Neural progenitor cell (in vitro differentiated cells): ENCODE data around the gene AMMECR1. TPM values are rescaled to one million over a fixed set of nuclear protein-coding genes. Genes with fewer than 3 reads are reported as not detected.

Experiments
- DNase-seq: peaks from one replicate; pipeline ENCODE4 v3.0.0-alpha.2; 2016; ENCODE audit warnings: low spot score
- H2AFZ ChIP-seq: fragments of 200-600 bp; sonication (generic); replicated peaks from 2 replicates; pipeline ENCODE4 v1.6.1; 2016; ENCODE audit warnings: antibody characterized with exemption
- H3F3A ChIP-seq: fragments of 200-600 bp; sonication (generic); 2 replicates; pipeline ENCODE4 v1.6.1; 2016; ENCODE audit warnings: antibody characterized with exemption, low read depth
- H3K27ac ChIP-seq: fragments of 200-600 bp; sonication (generic); 2 replicates; pipeline ENCODE4 v1.5.1; 2016; ENCODE audit warnings: mild to moderate bottlenecking
- H3K27me3 ChIP-seq: fragments of 200-600 bp; sonication (generic); 2 replicates; pipeline ENCODE4 v1.6.1; 2016; ENCODE audit warnings: mild to moderate bottlenecking, moderate library complexity
- H3K36me3 ChIP-seq: fragments of 200-600 bp; sonication (generic); 2 replicates; pipeline ENCODE4 v1.5.1; 2016
- H3K4me1 ChIP-seq: fragments of 200-600 bp; sonication (generic); 2 replicates; pipeline ENCODE4 v1.6.1; 2016; ENCODE audit warnings: mixed run types
- H3K4me2 ChIP-seq: fragments of 200-600 bp; sonication (generic); 2 replicates; pipeline ENCODE4 v1.6.1; 2016
- H3K4me3 ChIP-seq: fragments of 200-600 bp; sonication (generic); 2 replicates; pipeline ENCODE4 v1.5.1; 2016
- H3K79me2 ChIP-seq: fragments of 200-600 bp; sonication (generic); 2 replicates; pipeline ENCODE4 v1.6.1; 2016; ENCODE audit warnings: low read depth
- H3K9ac ChIP-seq: fragments of 200-600 bp; sonication (generic); 2 replicates; pipeline ENCODE4 v1.6.1; 2016
- H3K9me3 ChIP-seq: fragments of 200-600 bp; sonication (generic); 2 replicates; pipeline ENCODE4 v1.5.1; 2016; ENCODE audit warnings: low read depth
- H4K20me1 ChIP-seq: fragments of 200-600 bp; sonication (generic); 2 replicates; pipeline ENCODE4 v1.6.1; 2016; ENCODE audit warnings: low read depth
- H3K27ac Mint-ChIP-seq: 3 replicates; pipeline ENCODE4 v1.8.0; 2021; ENCODE audit warnings: mixed read lengths
- H3K27me3 Mint-ChIP-seq: 2 replicates; pipeline ENCODE4 v1.8.0; 2022; ENCODE audit warnings: low read depth, mild to moderate bottlenecking, inconsistent platforms, moderate library complexity, mixed read lengths; ENCODE audit not compliant: insufficient read depth
- H3K36me3 Mint-ChIP-seq: 3 replicates; pipeline ENCODE4 v1.8.0; 2021; ENCODE audit warnings: mixed read lengths
- H3K4me1 Mint-ChIP-seq: 3 replicates; pipeline ENCODE4 v1.8.0; 2021; ENCODE audit warnings: mixed read lengths
- H3K4me3 Mint-ChIP-seq: 3 replicates; pipeline ENCODE4 v1.8.0; 2021; ENCODE audit warnings: mild to moderate bottlenecking, moderate library complexity, mixed read lengths
- H3K9me3 Mint-ChIP-seq: 3 replicates; pipeline ENCODE4 v1.8.0; 2020; ENCODE audit warnings: mixed read lengths
- EZH2 ChIP-seq: fragments of 200-600 bp; sonication (generic); IDR thresholded peaks from 2 replicates; pipeline ENCODE4 v1.6.1; 2017; ENCODE audit warnings: antibody characterized with exemption, mild to moderate bottlenecking, moderate library complexity
- EZH2phosphoT487 ChIP-seq: fragments of 200-600 bp; sonication (generic); IDR thresholded peaks from 2 replicates; pipeline ENCODE4 v1.6.1; 2017; ENCODE audit warnings: antibody characterized with exemption
- total RNA-seq: library from RNA; depleted of rRNA; stranded (reverse); fragments of >200 nt; gene quantifications from 2 replicates; pipeline ENCODE4 v1.2.3, GENCODE V29; 2015; ENCODE audit warnings: low replicate concordance
- TF ChIP-seq, protein P1 (sequence below): fragments of 200-600 bp; sonication (generic); IDR thresholded peaks from 2 replicates; pipeline ENCODE4 v1.5.1; 2017; ENCODE audit warnings: antibody characterized with exemption, mild to moderate bottlenecking

Gene AMMECR1
- total RNA-seq, 1 donor from 2014 or later = 20.3 TPM

DNA sequence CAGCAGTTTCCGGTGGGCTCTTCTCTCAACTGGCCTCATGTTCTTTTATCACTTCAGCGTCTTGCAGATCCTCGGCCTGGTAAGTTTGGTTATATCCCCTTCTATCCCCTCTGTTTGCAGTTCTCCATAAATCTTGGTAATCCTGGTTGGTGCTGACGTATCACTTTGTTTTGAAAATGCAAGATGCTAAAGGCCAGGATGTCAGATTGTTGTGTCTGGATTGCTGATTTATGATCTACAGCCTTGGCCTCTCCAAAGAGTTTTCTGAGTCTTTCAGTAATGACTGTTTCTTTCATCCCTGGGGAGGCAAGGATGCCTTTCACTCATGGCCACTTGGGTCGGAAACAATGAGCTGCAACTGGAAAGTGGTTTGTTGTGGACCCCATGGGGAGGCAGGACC, 146.4 kb downstream of the AMMECR1 start:
- Histone ChIP-seq H3K9ac (no peak overlapping the region), H3K4me3 (no peak overlapping the region), H3K9me3 (no peaks in the 10 kb centered on the region), H3K4me1 (no peaks in the 10 kb centered on the region), H3K4me2 (no peak overlapping the region), H2AFZ (no peak overlapping the region), H3K27me3 (no peaks in the 10 kb centered on the region), H3F3A (no peaks in the 10 kb centered on the region), H3K36me3 (no peaks in the 10 kb centered on the region), H3K79me2 (no peaks in the 10 kb centered on the region), H3K27ac (no peak overlapping the region), H4K20me1 (no peaks in the 10 kb centered on the region)
- no peak for DNase-seq
- TF ChIP-seq EZH2 (no peak), EZH2phosphoT487 (no peak)
- TF ChIP-seq, protein P1, sequence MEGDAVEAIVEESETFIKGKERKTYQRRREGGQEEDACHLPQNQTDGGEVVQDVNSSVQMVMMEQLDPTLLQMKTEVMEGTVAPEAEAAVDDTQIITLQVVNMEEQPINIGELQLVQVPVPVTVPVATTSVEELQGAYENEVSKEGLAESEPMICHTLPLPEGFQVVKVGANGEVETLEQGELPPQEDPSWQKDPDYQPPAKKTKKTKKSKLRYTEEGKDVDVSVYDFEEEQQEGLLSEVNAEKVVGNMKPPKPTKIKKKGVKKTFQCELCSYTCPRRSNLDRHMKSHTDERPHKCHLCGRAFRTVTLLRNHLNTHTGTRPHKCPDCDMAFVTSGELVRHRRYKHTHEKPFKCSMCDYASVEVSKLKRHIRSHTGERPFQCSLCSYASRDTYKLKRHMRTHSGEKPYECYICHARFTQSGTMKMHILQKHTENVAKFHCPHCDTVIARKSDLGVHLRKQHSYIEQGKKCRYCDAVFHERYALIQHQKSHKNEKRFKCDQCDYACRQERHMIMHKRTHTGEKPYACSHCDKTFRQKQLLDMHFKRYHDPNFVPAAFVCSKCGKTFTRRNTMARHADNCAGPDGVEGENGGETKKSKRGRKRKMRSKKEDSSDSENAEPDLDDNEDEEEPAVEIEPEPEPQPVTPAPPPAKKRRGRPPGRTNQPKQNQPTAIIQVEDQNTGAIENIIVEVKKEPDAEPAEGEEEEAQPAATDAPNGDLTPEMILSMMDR = no peak
- no peaks in the 10 kb centered on the region for H3K9me3 Mint-ChIP-seq
- H3K4me1 Mint-ChIP-seq = no peaks in the 10 kb centered on the region
- H3K27ac Mint-ChIP-seq = no peak overlapping the region
- no peaks in the 10 kb centered on the region for H3K27me3 Mint-ChIP-seq
- no peak overlapping the region for H3K4me3 Mint-ChIP-seq
- H3K36me3 Mint-ChIP-seq = peaks cover 48% of the 10 kb centered on the region

DNA sequence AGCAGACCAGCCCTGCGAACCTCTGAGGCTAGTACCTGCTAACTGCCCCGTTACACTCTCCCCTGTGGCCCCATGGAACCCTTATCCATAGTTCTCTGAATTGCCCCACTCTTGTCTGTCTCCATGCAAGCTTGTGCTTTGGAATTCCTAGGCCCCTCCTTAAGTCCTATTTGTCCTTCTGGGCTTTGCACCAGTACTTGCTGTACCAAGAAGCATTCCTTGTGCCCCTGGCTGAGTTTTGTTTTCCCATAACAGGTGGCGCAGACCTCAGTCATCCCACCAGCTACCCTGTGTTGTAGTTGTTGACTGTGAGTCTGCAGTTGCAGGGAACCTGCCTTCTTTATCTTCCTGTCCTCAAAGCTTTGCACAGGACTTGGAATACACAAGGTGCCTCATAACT, 147.9 kb downstream of the AMMECR1 start:
- H2AFZ ChIP-seq = no peak overlapping the region
- H3K27me3 ChIP-seq = no peaks in the 10 kb centered on the region
- H3K4me2 ChIP-seq = no peak overlapping the region
- Mint-ChIP-seq H3K36me3 (peaks cover 41% of the 10 kb centered on the region), H3K4me3 (no peak overlapping the region), H3K27me3 (no peaks in the 10 kb centered on the region), H3K4me1 (no peaks in the 10 kb centered on the region), H3K9me3 (no peaks in the 10 kb centered on the region), H3K27ac (no peak overlapping the region)
- H3K27ac ChIP-seq = no peak overlapping the region
- H3K4me1 ChIP-seq = no peaks in the 10 kb centered on the region
- H3F3A ChIP-seq = no peaks in the 10 kb centered on the region
- no peaks in the 10 kb centered on the region for H3K9me3 ChIP-seq
- H3K36me3 ChIP-seq = no peaks in the 10 kb centered on the region
- no peaks in the 10 kb centered on the region for H3K79me2 ChIP-seq
- no peak overlapping the region for H3K9ac ChIP-seq
- no peak for DNase-seq
- no peak overlapping the region for H3K4me3 ChIP-seq
- H4K20me1 ChIP-seq = no peaks in the 10 kb centered on the region
- TF ChIP-seq EZH2phosphoT487 (no peak), EZH2 (no peak)
- TF ChIP-seq, protein P1 = no peak

DNA sequence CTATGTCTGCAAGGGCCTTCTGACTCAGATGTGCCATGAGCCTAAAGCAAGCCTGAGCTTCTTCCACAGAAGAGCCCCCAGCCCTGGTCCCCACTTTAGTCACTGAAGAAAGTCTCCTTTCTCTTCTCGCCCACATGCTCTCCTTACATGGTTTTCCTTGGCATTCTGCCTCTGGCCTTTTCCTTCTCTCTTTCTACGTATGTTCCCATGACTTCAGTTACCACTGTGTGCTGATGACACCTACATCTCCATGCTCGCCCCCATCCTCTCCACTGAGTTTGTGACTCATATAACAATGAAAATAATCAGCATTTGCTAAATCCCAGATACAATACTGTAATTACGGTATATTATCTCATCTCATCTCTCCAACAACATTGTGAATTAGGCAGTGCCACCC, 149.3 kb downstream of the AMMECR1 start:
- DNase-seq = no peak
- no peaks in the 10 kb centered on the region for H4K20me1 ChIP-seq
- TF ChIP-seq, protein P1 = no peak
- TF ChIP-seq EZH2phosphoT487 (no peak), EZH2 (no peak)
- Mint-ChIP-seq H3K4me1 (no peaks in the 10 kb centered on the region), H3K27ac (no peak overlapping the region), H3K4me3 (no peak overlapping the region), H3K36me3 (peaks cover 31% of the 10 kb centered on the region), H3K9me3 (no peaks in the 10 kb centered on the region), H3K27me3 (no peaks in the 10 kb centered on the region)
- H3K27ac ChIP-seq = no peak overlapping the region
- no peaks in the 10 kb centered on the region for H3K36me3 ChIP-seq
- H3K9me3 ChIP-seq = no peaks in the 10 kb centered on the region
- no peak overlapping the region for H3K9ac ChIP-seq
- H3K27me3 ChIP-seq = no peaks in the 10 kb centered on the region
- no peak overlapping the region for H2AFZ ChIP-seq
- H3F3A ChIP-seq = no peaks in the 10 kb centered on the region
- no peaks in the 10 kb centered on the region for H3K4me1 ChIP-seq
- no peak overlapping the region for H3K4me2 ChIP-seq
- no peaks in the 10 kb centered on the region for H3K79me2 ChIP-seq
- H3K4me3 ChIP-seq = no peak overlapping the region
